Measurements from ENCODE around the gene CST7. TPM values are rescaled to one million over a fixed set of nuclear protein-coding genes. Genes with fewer than 3 reads are reported as not detected.

The CST7 gene
- total RNA-seq, 1 donor from 2014 or later, result not detected

- H3K4me3 Mint-ChIP-seq, result no peak overlapping the region
- H3K36me3 Mint-ChIP-seq, result peaks cover 11% of the 10 kb centered on the region
- no peak for TF ChIP-seq CTCF (IDR thresholded peaks at IDR 0.05)
- TF ChIP-seq EZH2phosphoT487 (IDR thresholded peaks at IDR 0.05), result no peak
- TF ChIP-seq EZH2 (IDR thresholded peaks at IDR 0.05), result no peak
- H3K36me3 ChIP-seq, result peaks cover 5% of the 10 kb centered on the region
- no peak for DNase-seq (ENCODE audit: low spot score)
- peaks cover 16% of the 10 kb centered on the region for H3K4me1 Mint-ChIP-seq
- H3K4me1 ChIP-seq, result peaks cover 13% of the 10 kb centered on the region
- no peaks in the 10 kb centered on the region for H3K27me3 ChIP-seq
- no peaks in the 10 kb centered on the region for H3F3A ChIP-seq (ENCODE audit: low read depth)
- peaks cover 70% of the 10 kb centered on the region for H3K79me2 ChIP-seq (ENCODE audit: low read depth)
- no peak overlapping the region for H3K4me2 ChIP-seq
- H4K20me1 ChIP-seq (ENCODE audit: low read depth), result peaks cover 11% of the 10 kb centered on the region
- no peaks in the 10 kb centered on the region for H3K9me3 ChIP-seq (ENCODE audit: low read depth)
- no peak overlapping the region for H3K27ac ChIP-seq
- H2AFZ ChIP-seq (replicated peaks), result no peak overlapping the region
- H3K27ac Mint-ChIP-seq, result no peak overlapping the region
- H3K9me3 Mint-ChIP-seq, result peaks cover 1% of the 10 kb centered on the region
- no peak overlapping the region for H3K4me3 ChIP-seq
- H3K9ac ChIP-seq, result no peak overlapping the region
- peaks cover 3% of the 10 kb centered on the region for H3K27me3 Mint-ChIP-seq (ENCODE audit: insufficient read depth, low read depth)
These were observed 38.2 kb downstream of the CST7 start for GRCh38 chr20:24987244-24987643.

GRCh38 chr20:24987873-24988835 is 39.1 kb downstream of the CST7 start:
- peaks cover under 1% of the 10 kb centered on the region for H3K27me3 ChIP-seq
- Mint-ChIP-seq H3K36me3 (peaks cover 5% of the 10 kb centered on the region), H3K27me3 (ENCODE audit: insufficient read depth, low read depth) (peaks cover 3% of the 10 kb centered on the region), H3K4me1 (peaks cover 17% of the 10 kb centered on the region), H3K27ac (no peak overlapping the region), H3K9me3 (no peaks in the 10 kb centered on the region), H3K4me3 (no peak overlapping the region)
- H3K9me3 ChIP-seq (ENCODE audit: low read depth), result no peaks in the 10 kb centered on the region
- TF ChIP-seq CTCF (IDR thresholded peaks at IDR 0.05) (no peak), EZH2 (IDR thresholded peaks at IDR 0.05) (no peak), EZH2phosphoT487 (IDR thresholded peaks at IDR 0.05) (no peak)
- H3F3A ChIP-seq (ENCODE audit: low read depth), result no peaks in the 10 kb centered on the region
- H3K4me2 ChIP-seq, result no peak overlapping the region
- no peak for DNase-seq (ENCODE audit: low spot score)
- no peak overlapping the region for H3K27ac ChIP-seq
- no peak overlapping the region for H3K9ac ChIP-seq
- peaks cover 11% of the 10 kb centered on the region for H4K20me1 ChIP-seq (ENCODE audit: low read depth)
- H3K36me3 ChIP-seq, result peaks cover 5% of the 10 kb centered on the region
- no peak overlapping the region for H3K4me3 ChIP-seq
- no peak overlapping the region for H2AFZ ChIP-seq (replicated peaks)
- H3K4me1 ChIP-seq, result peaks cover 13% of the 10 kb centered on the region
- peaks cover 70% of the 10 kb centered on the region for H3K79me2 ChIP-seq (ENCODE audit: low read depth)

DNA sequence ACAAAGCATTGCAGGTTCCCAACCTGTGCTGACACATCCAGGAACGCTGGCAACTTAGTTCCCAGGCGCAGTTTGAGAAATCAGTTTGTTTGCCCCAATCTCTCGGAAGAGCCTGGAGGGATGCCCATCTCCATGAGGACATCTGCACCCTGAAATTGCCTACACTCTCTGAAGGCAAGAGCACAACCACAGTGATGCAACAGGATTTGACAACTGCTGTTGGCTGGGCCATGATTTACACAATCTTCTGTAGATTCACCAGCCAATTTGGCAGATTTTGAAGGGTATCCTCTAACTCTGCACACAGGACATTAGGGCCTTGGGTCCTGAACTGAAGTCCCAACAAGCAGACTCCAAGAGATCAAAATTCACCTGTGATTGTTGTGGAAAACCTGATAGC is 40.1 kb downstream of the CST7 start:
- no peaks in the 10 kb centered on the region for H3K36me3 Mint-ChIP-seq
- Histone ChIP-seq H3K4me3 (no peak overlapping the region), H3K79me2 (ENCODE audit: low read depth) (peaks cover 69% of the 10 kb centered on the region), H3K4me1 (peaks cover 13% of the 10 kb centered on the region), H2AFZ (replicated peaks) (no peak overlapping the region), H3K9ac (no peak overlapping the region), H3K27ac (no peak overlapping the region), H3K4me2 (no peak overlapping the region), H3F3A (ENCODE audit: low read depth) (no peaks in the 10 kb centered on the region), H3K36me3 (no peaks in the 10 kb centered on the region), H3K9me3 (ENCODE audit: low read depth) (no peaks in the 10 kb centered on the region), H3K27me3 (peaks cover 10% of the 10 kb centered on the region), H4K20me1 (ENCODE audit: low read depth) (peaks cover 11% of the 10 kb centered on the region)
- H3K9me3 Mint-ChIP-seq, result no peaks in the 10 kb centered on the region
- H3K27ac Mint-ChIP-seq, result no peak overlapping the region
- H3K4me3 Mint-ChIP-seq, result no peak overlapping the region
- peaks cover 25% of the 10 kb centered on the region for H3K4me1 Mint-ChIP-seq
- TF ChIP-seq CTCF (IDR thresholded peaks at IDR 0.05) (no peak), EZH2phosphoT487 (IDR thresholded peaks at IDR 0.05) (no peak), EZH2 (IDR thresholded peaks at IDR 0.05) (no peak)
- DNase-seq (ENCODE audit: low spot score), result no peak
- peaks cover 3% of the 10 kb centered on the region for H3K27me3 Mint-ChIP-seq (ENCODE audit: insufficient read depth, low read depth)
